H9 (cell line): ENCODE data around the gene TRIM36. TPM values are rescaled to one million over a fixed set of nuclear protein-coding genes. Genes with fewer than 3 reads are reported as not detected.
A peak's percentile ranks its signal among the peaks of the same experiment; 100 is the strongest.

ENCODE experiments used
- DNase-seq: peaks from one replicate; pipeline ENCODE4 v3.0.0-alpha.2; 2017
- H2AFZ ChIP-seq: one replicate; pipeline ENCODE4 v1.6.1; 2013; ENCODE audit warnings: mild to moderate bottlenecking, low read length, control low read depth, moderate library complexity
- H2AK5ac ChIP-seq: 2 replicates; pipeline ENCODE4 v1.6.1; 2013; ENCODE audit warnings: low read length, control low read depth, mixed read lengths; ENCODE audit not compliant: insufficient read length
- H2BK120ac ChIP-seq: one replicate; pipeline ENCODE4 v1.6.1; 2013; ENCODE audit warnings: low read depth, mild to moderate bottlenecking, low read length, control low read depth, inconsistent platforms; ENCODE audit not compliant: poor library complexity, severe bottlenecking
- H2BK12ac ChIP-seq: 2 replicates; pipeline ENCODE4 v1.6.1; 2013; ENCODE audit warnings: low read length, control low read depth, mixed read lengths, low read depth; ENCODE audit not compliant: insufficient read length
- H2BK15ac ChIP-seq: 2 replicates; pipeline ENCODE4 v1.6.1; 2013; ENCODE audit warnings: low read depth, low read length, control low read depth
- H2BK20ac ChIP-seq: one replicate; pipeline ENCODE4 v1.6.1; 2013; ENCODE audit warnings: low read depth, mild to moderate bottlenecking, low read length, control low read depth, inconsistent platforms; ENCODE audit not compliant: poor library complexity, severe bottlenecking
- H2BK5ac ChIP-seq: 2 replicates; pipeline ENCODE4 v1.6.1; 2013; ENCODE audit warnings: low read length, control low read depth, mixed read lengths; ENCODE audit not compliant: insufficient read length
- H3K14ac ChIP-seq: 2 replicates; pipeline ENCODE4 v1.6.1; 2013; ENCODE audit warnings: low read length, control low read depth; ENCODE audit not compliant: insufficient read depth
- H3K18ac ChIP-seq: 2 replicates; pipeline ENCODE4 v1.6.1; 2013; ENCODE audit warnings: low read depth, mild to moderate bottlenecking, mixed read lengths, low read length, control low read depth; ENCODE audit not compliant: insufficient read length
- H3K23ac ChIP-seq: 2 replicates; pipeline ENCODE4 v1.6.1; 2013; ENCODE audit warnings: low read length, control low read depth, mixed read lengths, low read depth; ENCODE audit not compliant: insufficient read length
- H3K23me2 ChIP-seq: 2 replicates; pipeline ENCODE4 v1.6.1; 2013; ENCODE audit warnings: low read depth, mild to moderate bottlenecking, mixed read lengths, low read length, control low read depth; ENCODE audit not compliant: insufficient read length, poor library complexity, severe bottlenecking
- H3K27ac ChIP-seq: 2 replicates; pipeline ENCODE4 v1.5.1; 2013; ENCODE audit warnings: low read length, control low read depth, mixed read lengths, low read depth; ENCODE audit not compliant: insufficient read length
- H3K27me3 ChIP-seq: 2 replicates; pipeline ENCODE4 v1.6.1; 2013; ENCODE audit warnings: low read length, control low read depth, inconsistent platforms; ENCODE audit not compliant: insufficient read depth
- H3K4ac ChIP-seq: 2 replicates; pipeline ENCODE4 v1.6.1; 2013; ENCODE audit warnings: low read depth, mild to moderate bottlenecking, control low read depth, inconsistent platforms, low read length, moderate library complexity
- H3K4me1 ChIP-seq: 2 replicates; pipeline ENCODE4 v1.6.1; 2013; ENCODE audit warnings: low read length, control low read depth, inconsistent platforms; ENCODE audit not compliant: insufficient read depth
- H3K4me2 ChIP-seq: 2 replicates; pipeline ENCODE4 v1.6.1; 2013; ENCODE audit warnings: low read length, control low read depth, mixed read lengths; ENCODE audit not compliant: insufficient read length, insufficient read depth
- H3K56ac ChIP-seq: 2 replicates; pipeline ENCODE4 v1.6.1; 2013; ENCODE audit warnings: low read depth, mild to moderate bottlenecking, mixed read lengths, low read length, control low read depth; ENCODE audit not compliant: insufficient read length
- H3K79me1 ChIP-seq: 2 replicates; pipeline ENCODE4 v1.6.1; 2013; ENCODE audit warnings: low read depth, mild to moderate bottlenecking, moderate library complexity, low read length, control low read depth, inconsistent platforms; ENCODE audit not compliant: insufficient read depth, poor library complexity, severe bottlenecking
- H3K79me2 ChIP-seq: 2 replicates; pipeline ENCODE4 v1.6.1; 2013; ENCODE audit warnings: low read length, control low read depth, inconsistent platforms; ENCODE audit not compliant: insufficient read depth
- H3K9ac ChIP-seq: 2 replicates; pipeline ENCODE4 v1.6.1; 2013; ENCODE audit warnings: low read length, control low read depth, mixed read lengths; ENCODE audit not compliant: insufficient read length; ENCODE audit errors: extremely low read depth
- H3K9me3 ChIP-seq: one replicate; pipeline ENCODE4 v1.6.1; 2013; ENCODE audit warnings: low read depth, low read length, inconsistent platforms; ENCODE audit not compliant: control insufficient read depth
- H3T11ph ChIP-seq: one replicate; pipeline ENCODE4 v1.6.1; 2013; ENCODE audit warnings: mild to moderate bottlenecking, low read length, control low read depth, inconsistent platforms
- H4K20me1 ChIP-seq: one replicate; pipeline ENCODE4 v1.6.1; 2013; ENCODE audit not compliant: control insufficient read depth, insufficient read length, insufficient read depth
- H4K5ac ChIP-seq: 2 replicates; pipeline ENCODE4 v1.6.1; 2013; ENCODE audit warnings: low read depth, mild to moderate bottlenecking, mixed read lengths, low read length, control low read depth; ENCODE audit not compliant: insufficient read length
- H4K8ac ChIP-seq: replicated peaks from 2 replicates; pipeline ENCODE4 v1.6.1; 2013; ENCODE audit warnings: low read length, control low read depth, mixed read lengths, low read depth; ENCODE audit not compliant: insufficient read length
- H4K91ac ChIP-seq: 2 replicates; pipeline ENCODE4 v1.6.1; 2013; ENCODE audit warnings: low read depth, mild to moderate bottlenecking, moderate library complexity, mixed read lengths, low read length, control low read depth; ENCODE audit not compliant: insufficient read length
- H3K27ac Mint-ChIP-seq, 3 experiments: 2 replicates in 2 of 3; 3 replicates in 1 of 3; pipeline ENCODE4 v1.8.0; 2020 to 2021; ENCODE audit warnings: mixed read lengths in 3 of 3, mild to moderate bottlenecking in 1 of 3, moderate library complexity in 1 of 3
- H3K27me3 Mint-ChIP-seq: 2 replicates; pipeline ENCODE4 v1.8.0; 2021; ENCODE audit warnings: low read depth, mild to moderate bottlenecking, moderate library complexity, mixed read lengths
- H3K36me3 Mint-ChIP-seq, 3 experiments: 2 replicates in 2 of 3; 3 replicates in 1 of 3; pipeline ENCODE4 v1.8.0; 2020 to 2021; ENCODE audit warnings: low read depth in 3 of 3, mixed read lengths in 3 of 3; ENCODE audit not compliant: insufficient read depth in 1 of 3
- H3K4me1 Mint-ChIP-seq, 2 experiments: 2 replicates each; pipeline ENCODE4 v1.8.0; 2020; ENCODE audit warnings: mixed read lengths in 2 of 2
- H3K4me3 Mint-ChIP-seq, 2 experiments: 2 replicates in 1 of 2; 3 replicates in 1 of 2; pipeline ENCODE4 v1.8.0; 2020 to 2021; ENCODE audit warnings: mild to moderate bottlenecking in 2 of 2, mixed read lengths in 2 of 2, moderate library complexity in 1 of 2
- H3K9me3 Mint-ChIP-seq, 2 experiments: 2 replicates in 1 of 2; 3 replicates in 1 of 2; pipeline ENCODE4 v1.8.0; 2020; ENCODE audit warnings: mild to moderate bottlenecking in 2 of 2, mixed read lengths in 2 of 2, moderate library complexity in 1 of 2
- WGBS: extraction: QIAGEN DNeasy Blood & Tissue Kit; methylation state at CpG from one replicate; pipeline ENCODE4 v1.1.7; 2013; ENCODE audit warnings: missing lambda C conversion rate, low lambda C conversion rate, mixed read lengths; ENCODE audit not compliant: insufficient read length; ENCODE audit errors: extremely low coverage; 5-methylcytosine and 5-hydroxymethylcytosine counted together
- total RNA-seq: library from RNA; stranded (reverse); gene quantifications from 2 replicates; pipeline ENCODE4 v1.2.1, GENCODE V29; 2021
- TF ChIP-seq, protein P1 (sequence below): fragments of 200-600 bp; sonication (generic); conservative IDR thresholded peaks from 3 replicates; pipeline ENCODE4 v1.8.0; 2021; ENCODE audit warnings: antibody characterized with exemption, mild to moderate bottlenecking

The TRIM36 gene
- total RNA-seq, 1 experiment from 2014 or later: 14.6 TPM

DNA sequence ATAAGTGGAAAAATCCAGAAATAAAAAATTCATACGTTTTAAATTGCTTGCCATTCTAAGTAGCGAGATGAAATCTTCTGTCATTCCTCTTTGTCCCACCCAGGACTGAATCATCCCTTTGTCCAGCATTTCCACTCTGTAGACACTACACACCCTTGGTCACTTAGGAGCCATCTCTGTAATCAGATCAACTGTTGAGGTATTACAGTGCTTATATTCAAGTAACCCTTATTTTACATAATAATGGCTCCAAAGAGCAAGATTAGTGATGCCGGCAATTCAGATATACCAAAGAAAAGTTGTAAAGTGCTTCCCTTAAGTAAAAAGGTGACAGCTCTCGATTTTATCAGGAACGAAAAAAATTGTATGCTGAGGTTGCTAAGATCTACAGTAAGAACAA is 60.4 kb downstream of the TRIM36 start:
- Histone ChIP-seq H4K8ac (no peak overlapping the region), H2AFZ (no peak overlapping the region), H3K27me3 (no peaks in the 10 kb centered on the region), H3K9ac (no peak overlapping the region), H3K9me3 (no peaks in the 10 kb centered on the region), H3K79me2 (no peaks in the 10 kb centered on the region), H3K79me1 (no peaks in the 10 kb centered on the region), H2BK5ac (no peak overlapping the region), H2BK20ac (no peak overlapping the region), H3K27ac (no peak overlapping the region), H3K23ac (no peak overlapping the region), H3K4ac (no peak overlapping the region), H4K5ac (no peak overlapping the region), H3K56ac (no peak overlapping the region), H4K91ac (no peak overlapping the region), H3K4me1 (peaks cover 4% of the 10 kb centered on the region; the same call in 1 of the 2 replicates), H3T11ph (no peak overlapping the region), H2AK5ac (no peak overlapping the region), H2BK15ac (no peak overlapping the region), H3K23me2 (no peaks in the 10 kb centered on the region), H4K20me1 (no peaks in the 10 kb centered on the region), H2BK120ac (no peak overlapping the region), H2BK12ac (no peak overlapping the region), H3K18ac (no peak overlapping the region), H3K4me2 (peak overlapping the region; percentile 30), H3K14ac (no peak overlapping the region)
- Mint-ChIP-seq H3K9me3 (no peaks in the 10 kb centered on the region; a peak in 1 of 5 replicates), H3K27ac (peak overlapping the region; percentile 67 to 86 (median 79); a peak in 6 of 7 replicates), H3K4me1 (peaks cover 21 to 22% of the 10 kb centered on the region in 2 experiments), H3K4me3 (peak overlapping the region; percentile 1 to 9; a peak in 3 of 5 replicates), H3K36me3 (no peaks in the 10 kb centered on the region), H3K27me3 (no peaks in the 10 kb centered on the region)
- DNase-seq: no peak
- TF ChIP-seq, protein P1, sequence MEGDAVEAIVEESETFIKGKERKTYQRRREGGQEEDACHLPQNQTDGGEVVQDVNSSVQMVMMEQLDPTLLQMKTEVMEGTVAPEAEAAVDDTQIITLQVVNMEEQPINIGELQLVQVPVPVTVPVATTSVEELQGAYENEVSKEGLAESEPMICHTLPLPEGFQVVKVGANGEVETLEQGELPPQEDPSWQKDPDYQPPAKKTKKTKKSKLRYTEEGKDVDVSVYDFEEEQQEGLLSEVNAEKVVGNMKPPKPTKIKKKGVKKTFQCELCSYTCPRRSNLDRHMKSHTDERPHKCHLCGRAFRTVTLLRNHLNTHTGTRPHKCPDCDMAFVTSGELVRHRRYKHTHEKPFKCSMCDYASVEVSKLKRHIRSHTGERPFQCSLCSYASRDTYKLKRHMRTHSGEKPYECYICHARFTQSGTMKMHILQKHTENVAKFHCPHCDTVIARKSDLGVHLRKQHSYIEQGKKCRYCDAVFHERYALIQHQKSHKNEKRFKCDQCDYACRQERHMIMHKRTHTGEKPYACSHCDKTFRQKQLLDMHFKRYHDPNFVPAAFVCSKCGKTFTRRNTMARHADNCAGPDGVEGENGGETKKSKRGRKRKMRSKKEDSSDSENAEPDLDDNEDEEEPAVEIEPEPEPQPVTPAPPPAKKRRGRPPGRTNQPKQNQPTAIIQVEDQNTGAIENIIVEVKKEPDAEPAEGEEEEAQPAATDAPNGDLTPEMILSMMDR: no peak
- WGBS: no CpG with 5 or more reads among the region's 5 CpGs
